ENCODE measurements around the gene PALLD.

- no peak for TF ChIP-seq CTCF (IDR thresholded peaks at IDR 0.05; ENCODE audit: borderline replicate concordance, extremely low read depth, low read length, poor library complexity, severe bottlenecking)
- TF ChIP-seq EZH2 (IDR thresholded peaks at IDR 0.05; ENCODE audit: borderline replicate concordance, low read depth, low read length, severe bottlenecking), result no peak
Observed at GRCh38 chr4:168694667-168695066, 197.8 kb downstream of the PALLD start.
